Stimulated activated CD4-positive, alpha-beta T cell treated with anti-CD3 and anti-CD28 coated beads, Interleukin-4, amount 100 ng/mL, for 24 hours (primary cell): Measurements from ENCODE around the gene FOXR1.
"Not testable (repeated sequence)": the region's sequence is repeated elsewhere in the genome, so short reads cannot be mapped to it uniquely, and the experiment has no call there.

ENCODE experiments used
- DNase-seq: peaks from one replicate; pipeline ENCODE4 v3.0.0-alpha.2; 2020

FOXR1 gene

GRCh38 chr11:118998388-118998717 is 26.8 kb downstream of the FOXR1 start:
- no peak for DNase-seq

GRCh38 chr11:118998822-118999221 is 27.3 kb downstream of the FOXR1 start:
- DNase-seq, result no peak

- no peak for DNase-seq
These were observed 29.3 kb downstream of the FOXR1 start for GRCh38 chr11:119000906-119001305.

GRCh38 chr11:119006656-119007055 is 35.1 kb downstream of the FOXR1 start:
- no peak for DNase-seq

GRCh38 chr11:119011476-119012053 is 40.0 kb downstream of the FOXR1 start:
- no peak for DNase-seq

- DNase-seq, result no peak
These were observed 41.1 kb downstream of the FOXR1 start for GRCh38 chr11:119012629-119013170.

- no peak for DNase-seq
These were observed 42.8 kb downstream of the FOXR1 start for GRCh38 chr11:119014209-119014924.

- DNase-seq, result no peak
These were observed 43.6 kb downstream of the FOXR1 start for GRCh38 chr11:119015054-119015611.

- DNase-seq, result no peak
These were observed 44.9 kb downstream of the FOXR1 start for GRCh38 chr11:119016216-119017009.

- DNase-seq, result not testable (repeated sequence)
These were observed 45.8 kb downstream of the FOXR1 start for GRCh38 chr11:119017377-119017776.

- peak; percentile 97 for DNase-seq
These were observed 46.7 kb downstream of the FOXR1 start, which contains the start of the genes RPS25 and TRAPPC4 for GRCh38 chr11:119018074-119018938. Gene RPS25 (minus strand): TSS chr11:119018343. CDS start chr11:119018284, 59 bp downstream. Gene TRAPPC4 (plus strand): TSS chr11:119018766. CDS start chr11:119018796, 30 bp downstream.

- no peak for DNase-seq
These were observed 48.4 kb downstream of the FOXR1 start for GRCh38 chr11:119019996-119020395.

- no peak for DNase-seq
These were observed 50.1 kb downstream of the FOXR1 start for GRCh38 chr11:119021631-119022030.

GRCh38 chr11:119023741-119024140 is 52.2 kb downstream of the FOXR1 start:
- DNase-seq, result no peak

- no peak for DNase-seq
These were observed 53.0 kb downstream of the FOXR1 start for GRCh38 chr11:119024430-119025098.

- no peak for DNase-seq
These were observed 53.5 kb downstream of the FOXR1 start for GRCh38 chr11:119025099-119025473.

- DNase-seq, result no peak
These were observed 54.0 kb downstream of the FOXR1 start for GRCh38 chr11:119025541-119025940.

GRCh38 chr11:119025978-119026766 is 54.6 kb downstream of the FOXR1 start:
- no peak for DNase-seq

- DNase-seq, result no peak
These were observed 55.4 kb downstream of the FOXR1 start for GRCh38 chr11:119026970-119027369.

GRCh38 chr11:119027561-119028345 is 56.2 kb downstream of the FOXR1 start:
- DNase-seq, result no peak
